ENCODE results near the gene PLXDC1.

- TF ChIP-seq CTCF (IDR thresholded peaks at IDR 0.05; ENCODE audit: low read depth, low read length): no peak
- no peak for TF ChIP-seq EZH2phosphoT487 (IDR thresholded peaks at IDR 0.05; ENCODE audit: low read depth)
Measured at GRCh38 chr17:39026980-39027451, 124.4 kb downstream of the PLXDC1 start.
